GM21737 (cell line): Measurements from ENCODE around the gene STK39.
"Not testable (repeated sequence)": the region's sequence is repeated elsewhere in the genome, so short reads cannot be mapped to it uniquely, and the experiment has no call there.

Experiments used
- ATAC-seq: cut with Tn5 transposase; IDR thresholded peaks from one replicate; pipeline ENCODE4 v1.9.1; 2021; ENCODE audit warnings: mild to moderate bottlenecking, moderate library complexity; ENCODE audit not compliant: unreplicated experiment

The STK39 gene

DNA sequence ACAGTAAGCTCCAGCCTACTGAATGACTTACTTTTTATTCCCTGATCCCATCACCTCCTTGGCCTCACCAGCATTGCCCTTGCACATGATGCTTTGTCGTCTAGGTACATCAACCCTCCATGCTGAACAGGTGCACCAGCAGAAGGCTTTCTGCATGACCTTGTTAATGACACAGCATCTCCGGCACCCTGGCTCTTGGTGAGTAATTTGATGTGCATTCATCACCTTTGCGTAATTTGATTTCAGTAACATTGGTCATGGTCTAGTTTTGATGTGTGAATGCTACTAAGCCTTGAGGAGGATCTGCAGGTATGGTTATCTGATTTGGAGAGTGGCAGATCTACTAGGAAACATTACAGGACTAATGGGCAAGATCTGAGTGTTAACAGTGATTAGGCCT lies 103.6 kb downstream of the STK39 start:
- ATAC-seq: no peak

DNA sequence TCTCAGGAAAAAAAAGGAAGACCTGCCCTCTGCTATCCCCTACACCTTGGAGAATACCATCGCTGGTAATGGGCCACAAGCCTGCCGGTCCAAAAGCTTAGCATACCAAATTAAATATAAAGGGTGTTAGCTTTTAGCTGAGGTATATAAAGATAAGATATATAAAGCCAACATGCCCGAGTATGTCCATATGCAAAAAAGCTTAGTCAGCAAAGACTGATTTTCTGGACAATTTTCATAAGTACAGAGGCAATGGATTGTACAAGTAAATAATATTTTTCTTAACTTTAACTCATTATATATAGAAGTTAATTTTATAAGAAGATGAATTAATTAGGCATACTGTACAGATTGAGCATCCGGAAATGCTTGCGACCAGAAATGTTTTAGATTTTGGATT lies 106.5 kb downstream of the STK39 start:
- ATAC-seq: no peak

DNA sequence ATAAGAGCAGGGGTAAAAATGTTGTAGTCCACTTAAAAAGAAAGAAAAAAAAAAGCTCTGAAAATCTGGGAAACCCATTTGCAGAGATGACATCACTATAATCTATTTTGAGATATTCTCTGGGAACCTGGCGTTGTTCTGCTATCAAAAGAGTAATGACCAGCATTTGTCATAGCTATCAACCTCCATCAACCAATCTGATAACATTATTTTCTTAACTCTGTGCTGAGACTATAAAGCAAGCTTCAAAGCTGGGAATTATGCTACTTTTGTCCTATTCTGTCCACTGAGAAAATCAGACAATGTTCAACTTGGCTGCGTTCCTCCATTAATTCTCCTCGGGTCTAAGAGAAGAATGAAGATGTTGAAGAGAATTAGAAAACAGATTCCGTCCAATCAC lies 107.5 kb downstream of the STK39 start:
- ATAC-seq: no peak

DNA sequence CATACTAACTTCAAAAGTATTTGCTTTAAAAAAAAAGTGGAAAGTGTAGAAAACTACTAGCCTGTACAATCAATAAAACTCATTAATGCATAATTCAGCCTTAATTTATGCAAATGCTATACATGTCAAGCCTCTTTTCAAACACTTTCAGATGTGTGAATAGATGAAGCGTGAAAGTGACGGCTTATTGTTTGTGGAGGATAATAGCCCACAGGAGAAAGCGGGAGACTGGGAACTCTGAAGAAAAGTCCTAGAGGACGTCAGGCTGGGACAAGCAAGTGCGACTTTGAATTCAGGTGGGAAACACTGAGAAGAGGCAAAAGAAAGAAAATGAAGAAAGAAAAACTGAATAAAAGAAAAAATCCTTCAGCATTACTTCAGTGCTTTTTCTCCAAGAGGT lies 108.5 kb downstream of the STK39 start:
- ATAC-seq: no peak

DNA sequence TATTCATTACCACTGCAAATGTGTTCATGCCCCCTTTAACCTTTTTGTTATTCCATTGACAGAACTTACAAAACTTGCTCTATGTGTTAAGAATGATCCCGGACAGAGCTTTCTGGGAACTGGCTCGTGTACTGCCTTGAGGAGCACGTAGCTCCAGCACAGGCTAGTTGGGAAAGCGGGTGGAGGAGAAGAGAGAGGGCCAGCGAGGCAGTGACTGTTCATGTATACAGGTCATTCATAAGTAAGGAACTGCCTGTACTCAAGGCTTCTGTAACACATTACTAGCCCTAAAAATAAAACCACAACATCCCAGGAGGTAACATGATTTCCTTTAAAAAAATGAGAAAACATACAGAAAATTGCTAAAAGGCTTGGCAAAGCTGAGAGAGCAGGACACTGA lies 109.0 kb downstream of the STK39 start:
- no peak for ATAC-seq

DNA sequence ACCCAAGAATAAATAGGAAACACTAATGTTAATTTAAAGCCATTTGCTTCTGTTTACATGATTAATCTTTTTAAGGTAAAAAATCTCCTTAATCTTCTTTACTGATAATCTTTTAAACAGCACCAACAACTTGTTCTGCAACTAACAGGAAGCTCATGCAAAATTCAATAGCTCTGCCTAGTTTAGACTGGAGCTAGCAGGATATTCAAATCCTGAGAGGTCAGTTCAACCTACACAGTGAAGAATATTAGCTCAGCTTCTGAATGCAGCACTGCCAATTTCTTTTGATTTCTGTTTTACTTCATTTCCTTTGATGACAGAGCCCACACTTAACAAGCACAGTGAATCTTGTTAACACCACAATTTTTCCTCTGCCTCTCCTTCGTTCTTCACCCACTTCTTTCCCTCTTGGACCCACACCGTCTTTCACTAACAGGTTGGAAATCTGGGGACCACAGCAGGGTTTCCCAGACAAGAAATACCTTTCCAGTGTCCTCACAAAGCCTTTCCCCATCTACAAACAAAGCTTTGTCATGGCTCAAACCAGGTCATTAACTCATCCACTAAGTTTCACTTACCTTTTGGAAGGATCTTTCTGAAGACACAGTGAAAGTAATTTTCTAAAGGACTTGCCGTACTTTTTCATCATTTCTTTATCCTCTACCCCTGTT lies 109.8 kb downstream of the STK39 start:
- no peak for ATAC-seq

DNA sequence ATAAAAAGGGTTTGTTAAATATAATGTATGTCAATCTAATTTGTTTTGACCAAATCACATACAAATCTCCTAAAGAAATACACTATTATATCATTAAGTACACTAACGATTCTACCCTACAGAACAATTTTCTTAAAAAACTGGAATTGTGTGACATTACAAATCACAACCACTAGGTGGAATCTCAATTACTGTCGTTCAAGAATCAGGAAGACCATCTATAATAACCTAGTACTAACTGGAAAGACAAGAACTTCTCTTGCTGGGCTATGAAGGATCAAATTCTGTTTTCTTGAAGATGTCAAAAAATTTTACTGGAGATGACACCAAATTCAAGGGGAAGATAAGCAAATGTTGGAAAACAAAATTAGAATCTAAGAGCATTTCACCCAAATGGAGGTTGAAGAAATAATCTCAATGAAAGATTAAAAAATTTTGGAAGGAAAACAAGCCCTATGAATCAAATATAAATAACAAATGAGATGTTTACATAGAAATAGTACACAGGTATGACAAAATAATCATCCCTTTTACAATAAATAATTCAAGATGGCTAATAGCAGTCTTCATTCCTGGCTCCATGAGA lies 110.9 kb downstream of the STK39 start:
- no peak for ATAC-seq

DNA sequence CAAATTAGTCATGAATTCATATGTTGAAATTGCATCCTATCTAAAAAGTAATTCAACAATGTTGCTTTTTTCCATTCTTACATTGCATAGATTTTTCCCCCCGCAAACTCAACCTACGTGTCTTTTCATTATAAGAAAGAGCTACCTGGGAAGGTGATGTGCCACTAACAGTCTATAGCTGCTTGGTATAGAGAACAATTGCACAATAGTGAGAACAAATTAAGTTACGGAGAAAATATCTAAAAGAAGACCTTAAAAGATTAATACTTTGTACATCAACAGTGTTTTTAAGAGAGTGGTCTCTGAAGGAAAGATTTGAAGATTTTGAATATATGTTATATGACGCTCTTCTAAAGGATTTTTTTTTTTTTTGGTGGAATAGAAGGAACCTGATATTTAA lies 111.8 kb downstream of the STK39 start:
- ATAC-seq: no peak

DNA sequence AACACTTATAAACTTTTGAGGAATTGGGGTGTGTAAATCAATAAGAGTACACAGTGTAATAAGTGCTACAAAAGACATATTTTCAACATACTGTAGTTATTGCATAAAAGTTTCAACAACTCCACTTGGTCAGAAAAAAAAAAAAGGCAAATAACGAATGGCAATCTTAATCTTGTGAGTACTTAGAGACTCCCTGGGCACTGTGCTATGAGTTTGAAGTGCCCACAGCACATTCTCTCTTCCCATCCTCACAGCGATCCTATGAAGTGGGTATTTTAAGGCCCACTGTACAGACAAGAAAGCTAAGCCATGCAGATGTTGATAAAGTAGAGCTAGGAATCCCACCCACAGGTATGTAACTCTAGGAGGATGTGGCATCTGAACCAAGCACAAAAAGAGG lies 112.3 kb downstream of the STK39 start:
- no peak for ATAC-seq

DNA sequence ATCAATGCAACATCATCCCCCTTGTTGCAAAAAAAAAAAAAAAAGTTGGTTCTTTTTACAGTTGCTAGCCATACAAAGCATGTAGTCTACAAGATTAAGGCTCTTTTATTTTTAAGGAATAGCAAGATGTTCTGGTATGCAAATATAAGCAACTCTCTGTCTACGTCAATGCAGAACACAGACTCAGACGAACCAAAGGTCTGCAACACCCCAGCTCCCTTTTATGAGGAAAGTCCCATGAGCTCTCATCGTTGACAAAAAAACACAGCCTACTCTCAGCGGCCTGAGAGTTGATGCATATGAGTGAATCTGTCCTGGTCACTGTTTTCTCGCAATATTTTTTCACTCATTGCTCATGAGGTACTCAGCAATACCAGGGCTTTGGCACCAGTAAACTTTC lies 112.9 kb downstream of the STK39 start:
- ATAC-seq: no peak

DNA sequence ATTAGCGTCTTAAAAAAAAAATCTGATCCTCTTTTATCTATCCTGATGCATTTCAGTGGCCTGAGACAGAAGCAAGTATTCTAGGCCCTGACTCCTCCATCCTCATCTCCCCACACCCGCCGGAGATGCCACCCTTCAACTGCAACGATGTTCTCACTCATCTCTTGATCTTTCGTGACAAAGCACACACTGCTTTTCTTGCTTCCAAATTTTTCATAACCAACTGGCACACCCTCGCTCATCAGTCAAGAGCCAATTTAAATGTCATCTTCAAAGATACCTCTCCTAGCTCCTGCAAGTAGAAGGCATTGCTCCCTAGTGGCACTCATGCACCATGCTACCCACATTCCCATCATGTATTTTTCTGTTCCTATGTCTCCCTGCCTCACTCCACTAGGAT lies 115.0 kb downstream of the STK39 start:
- no peak for ATAC-seq

DNA sequence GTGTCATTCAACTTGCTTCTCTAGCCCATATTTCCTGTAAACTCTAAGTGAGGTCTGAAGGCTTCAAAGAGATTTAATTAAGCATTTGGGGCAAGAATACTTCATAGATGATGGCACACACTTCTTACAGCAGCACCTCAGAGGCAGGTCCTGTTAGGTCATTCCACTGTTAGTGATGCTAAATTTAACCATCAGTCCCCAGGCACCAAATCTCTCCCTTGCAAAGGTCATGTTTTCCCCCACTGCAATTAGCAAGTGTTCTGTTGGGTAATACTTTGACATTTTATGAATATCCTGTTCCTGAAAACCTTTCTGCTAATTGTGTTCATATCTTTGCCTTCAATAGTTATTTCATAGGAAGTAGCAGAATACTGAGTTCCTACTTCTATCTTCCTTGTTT lies 117.0 kb downstream of the STK39 start:
- no peak for ATAC-seq

DNA sequence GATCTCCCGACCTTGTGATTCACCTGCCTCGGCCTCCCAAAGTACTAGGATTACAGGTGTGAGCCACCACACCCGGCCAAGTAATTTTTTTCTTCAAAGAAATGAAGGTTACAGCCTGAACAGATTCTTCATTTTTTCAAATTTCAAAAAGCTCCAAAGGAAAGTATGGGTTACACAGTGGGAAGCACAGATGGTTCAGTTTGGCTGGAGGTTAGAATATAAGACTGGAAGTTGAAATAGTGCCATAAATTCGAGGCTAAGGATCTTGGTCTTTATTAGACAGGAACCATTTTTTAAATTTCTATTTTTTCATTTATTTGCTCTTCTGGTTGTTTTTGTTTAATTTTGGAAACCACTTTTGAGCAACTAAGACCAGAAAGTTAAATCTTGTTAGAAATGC lies 120.0 kb downstream of the STK39 start:
- ATAC-seq: no peak

DNA sequence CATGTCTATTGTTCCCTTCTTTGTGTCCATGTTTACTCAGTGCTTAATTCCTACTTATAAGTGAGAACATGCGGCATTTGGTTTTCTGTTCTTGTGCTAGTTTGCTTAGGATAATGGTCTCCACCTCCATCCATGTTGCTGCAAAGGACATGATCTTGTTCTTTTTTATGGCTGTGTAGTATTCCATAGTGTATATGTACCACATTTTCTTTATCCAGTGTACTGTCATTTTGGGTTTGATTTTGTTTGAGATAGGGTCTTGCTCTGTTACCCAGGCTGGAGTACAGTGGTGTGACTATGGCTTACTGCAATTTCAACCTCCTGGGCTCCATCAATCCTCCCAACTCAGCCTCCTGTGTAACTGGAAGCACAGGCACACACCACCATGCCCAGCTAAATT lies 125.2 kb downstream of the STK39 start:
- not testable (repeated sequence) for ATAC-seq

DNA sequence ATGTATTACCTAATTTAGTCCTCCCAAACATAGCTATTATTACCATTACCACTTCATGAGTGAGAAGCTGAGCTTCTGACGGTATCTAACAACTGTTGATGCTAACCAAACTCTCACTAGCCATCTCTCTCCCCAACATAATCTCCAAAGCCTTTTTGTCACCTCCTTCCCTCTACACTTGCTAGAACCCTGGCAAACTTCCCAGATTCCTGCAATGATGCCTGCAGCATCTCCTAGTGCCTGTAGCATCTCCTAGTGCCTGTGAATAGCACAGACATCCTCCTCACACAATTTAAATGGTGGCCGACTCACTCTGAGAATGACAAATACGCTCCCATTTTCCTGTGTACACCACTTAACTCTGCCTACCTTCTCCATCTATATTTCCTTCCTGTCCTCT lies 126.7 kb downstream of the STK39 start:
- ATAC-seq: no peak

DNA sequence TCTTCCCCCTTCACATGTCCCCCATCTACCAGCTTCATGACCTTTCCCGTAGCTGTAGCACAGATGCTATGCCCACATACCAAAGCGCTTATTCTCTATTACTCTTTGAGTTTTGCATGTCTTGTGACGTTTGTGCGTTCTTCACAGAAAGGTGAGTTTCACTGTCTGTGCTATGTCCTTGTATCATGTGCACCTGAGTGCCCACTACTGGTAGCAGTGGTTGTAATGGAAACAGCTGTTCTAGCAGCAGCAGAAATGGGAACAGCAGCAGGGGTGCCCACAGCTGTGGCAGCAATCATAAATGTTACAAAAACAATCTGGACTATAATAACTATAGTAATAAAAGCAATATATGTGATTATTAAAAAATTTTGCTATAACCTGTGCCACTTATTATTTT lies 127.1 kb downstream of the STK39 start:
- no peak for ATAC-seq

DNA sequence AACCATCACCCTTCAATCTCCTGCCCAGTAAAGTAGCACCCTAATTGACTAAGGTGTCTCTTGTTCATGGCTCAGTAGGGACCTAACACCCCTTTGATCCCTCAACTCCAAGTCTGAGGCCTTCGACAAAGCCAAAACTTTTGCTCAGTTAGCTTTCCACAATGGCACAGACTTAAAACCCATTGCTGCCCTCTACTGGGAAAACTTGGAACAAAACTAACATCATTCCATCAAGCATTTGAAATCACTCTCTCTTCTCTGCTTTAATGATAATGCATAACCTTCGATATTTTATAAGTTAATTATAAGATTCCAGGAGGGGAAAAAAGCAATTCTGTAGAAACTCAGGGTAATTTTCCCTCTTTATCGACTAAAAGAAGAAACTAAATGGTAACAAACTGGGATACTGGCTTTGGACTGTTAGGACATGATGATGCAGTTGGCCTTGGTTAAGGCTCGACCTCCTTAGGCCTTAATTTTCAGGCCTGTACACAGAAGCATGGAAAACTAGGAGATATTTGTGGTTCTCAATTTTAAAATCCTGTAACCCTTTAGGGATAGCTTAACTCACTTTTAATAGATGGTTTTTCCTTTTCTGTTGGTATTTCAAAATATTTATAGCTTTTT lies 127.8 kb downstream of the STK39 start:
- ATAC-seq: peak; percentile 44

DNA sequence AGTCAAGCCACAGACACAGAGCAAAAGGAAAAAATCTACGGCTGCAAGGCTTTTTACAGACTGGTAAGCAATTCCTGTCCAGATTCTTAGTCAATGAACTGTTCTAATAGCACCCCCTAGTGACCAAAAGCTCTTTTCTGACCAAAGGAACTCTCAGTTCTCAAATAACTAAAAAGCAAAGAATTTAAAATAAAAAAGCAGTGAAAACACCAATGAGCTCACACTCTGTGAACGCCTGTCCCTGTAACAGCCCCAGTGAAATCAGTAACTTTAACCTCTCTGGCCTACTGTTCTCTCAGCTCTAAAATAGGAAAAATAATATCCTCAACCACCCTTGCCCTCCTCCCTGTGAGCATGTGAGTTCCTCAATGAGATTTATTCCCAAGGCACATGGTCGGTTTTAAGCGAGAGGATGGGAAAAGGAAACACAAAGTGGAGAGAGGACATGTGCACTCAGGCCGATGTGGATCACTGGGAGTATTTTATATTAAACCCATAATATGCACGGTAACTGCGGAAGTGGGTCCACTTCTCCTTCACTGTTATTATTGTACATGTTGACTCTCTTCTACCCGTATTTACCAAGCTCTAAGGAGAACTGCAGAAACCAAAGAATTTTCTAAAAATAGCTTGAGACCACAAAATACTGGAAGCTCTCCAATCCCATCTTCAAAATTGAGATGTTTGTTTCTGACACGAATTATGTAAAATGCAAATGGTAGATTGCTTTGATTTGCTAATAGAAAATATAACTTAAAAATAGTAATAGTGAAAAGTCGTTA lies 128.5 kb downstream of the STK39 start:
- ATAC-seq: peak; percentile 76

DNA sequence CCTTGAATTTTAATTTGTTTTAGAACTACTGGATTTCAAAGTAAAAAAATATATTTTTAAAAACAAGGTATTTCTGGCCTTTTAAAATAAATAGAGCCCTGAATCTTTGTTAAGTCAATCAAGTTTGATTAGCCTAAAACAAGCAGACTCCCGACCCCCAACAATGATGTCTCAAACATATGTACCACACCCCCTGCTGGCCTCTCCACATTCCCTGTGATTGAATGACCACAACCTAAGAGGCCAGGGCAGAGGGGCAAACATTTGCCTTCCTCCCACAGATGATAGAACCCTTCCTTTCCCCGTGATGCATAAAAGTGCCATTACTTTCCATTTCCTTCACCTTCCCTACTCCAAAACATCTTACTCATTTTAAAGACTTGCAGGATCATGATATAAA lies 130.9 kb downstream of the STK39 start:
- ATAC-seq: no peak

DNA sequence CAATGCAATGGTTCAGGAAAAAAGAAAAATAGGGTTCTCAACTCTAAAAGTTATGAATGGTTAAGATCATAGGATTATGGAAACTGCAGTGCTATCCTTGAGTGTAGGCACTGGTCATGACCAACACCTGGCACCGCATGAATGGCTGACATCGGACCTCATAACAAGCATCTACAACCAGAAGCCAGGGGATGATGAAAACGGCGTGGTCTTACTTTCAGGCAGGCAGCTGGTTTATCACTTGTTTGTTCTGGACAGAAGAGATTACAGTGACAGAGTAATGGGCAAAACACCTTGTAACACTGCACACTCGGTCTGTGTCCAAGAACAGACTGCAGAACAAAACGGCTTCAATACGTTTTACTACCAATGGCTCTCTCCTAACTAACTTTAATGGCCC lies 132.8 kb downstream of the STK39 start:
- no peak for ATAC-seq

DNA sequence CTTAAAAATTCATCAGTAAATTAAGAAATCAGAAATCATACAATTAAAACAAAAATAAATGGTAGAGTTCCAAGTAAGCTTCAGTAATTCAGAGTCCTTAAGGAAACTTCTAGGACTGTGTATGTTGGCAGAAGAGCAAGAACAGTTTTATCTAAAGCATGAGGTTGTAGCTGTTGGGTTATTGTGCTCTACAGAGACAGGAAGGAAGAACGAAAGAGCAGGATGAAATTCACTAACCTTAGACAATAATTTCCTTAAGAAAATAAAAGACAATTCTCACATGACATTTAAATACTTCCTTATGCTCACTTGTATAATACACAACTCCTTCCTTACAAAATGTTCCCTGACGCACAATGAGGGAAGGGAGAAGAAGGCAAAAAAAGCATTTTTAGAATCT lies 133.4 kb downstream of the STK39 start:
- no peak for ATAC-seq

DNA sequence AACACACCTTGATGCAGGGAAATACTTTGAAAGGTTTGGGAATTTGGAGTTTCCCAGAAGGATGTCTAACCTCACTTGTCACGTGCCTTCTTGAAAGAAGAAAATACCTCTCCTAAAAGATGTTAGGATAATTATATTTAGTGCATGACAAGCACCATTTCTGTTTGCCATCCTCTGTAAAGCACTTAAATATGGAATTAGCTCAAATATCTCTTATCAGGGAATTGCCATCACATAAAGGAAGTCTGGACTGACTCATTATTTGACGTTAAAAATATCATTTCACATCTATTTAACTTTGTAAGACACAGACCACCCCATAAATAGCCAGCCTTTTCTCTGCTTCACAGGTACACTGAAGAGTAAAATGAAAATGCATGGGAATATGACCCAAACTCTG lies 140.1 kb downstream of the STK39 start:
- no peak for ATAC-seq
